ENCODE measurements around the gene AFTPH. TPM values are rescaled to one million over a fixed set of nuclear protein-coding genes. Genes with fewer than 3 reads are reported as not detected.
A peak's percentile ranks its signal among the peaks of the same experiment; 100 is the strongest.

The AFTPH gene
- total RNA-seq, 1 donor from 2014 or later = 58.0 TPM

GRCh38 chr2:64515086-64515485, 9.0 kb upstream of the AFTPH start:
- TF ChIP-seq CTCF (IDR thresholded peaks at IDR 0.05) = no peak
- H3K27ac ChIP-seq = no peak overlapping the region
- intact Hi-C loops (cut with DNase I) = no loop called here

GRCh38 chr2:64516651-64517510, 7.2 kb upstream of the AFTPH start:
- Histone ChIP-seq H3K36me3 (no peaks in the 10 kb centered on the region), H3K9me3 (no peaks in the 10 kb centered on the region), H3K4me3 (no peak overlapping the region), H3K4me1 (no peaks in the 10 kb centered on the region), H3K27me3 (no peaks in the 10 kb centered on the region), H3K27ac (no peak overlapping the region)
- TF ChIP-seq CTCF (IDR thresholded peaks at IDR 0.05) = no peak
- intact Hi-C loops (cut with DNase I) = no loop called here
- DNase-seq (ENCODE audit: low spot score in 2 of 2) = no peak

More at GRCh38 chr2:64515086-64515485, 9.0 kb upstream of the AFTPH start:
- H3K27me3 ChIP-seq = no peaks in the 10 kb centered on the region
- no peaks in the 10 kb centered on the region for H3K36me3 ChIP-seq
- H3K9me3 ChIP-seq = no peaks in the 10 kb centered on the region
- no peak overlapping the region for H3K4me3 ChIP-seq
- no peak for DNase-seq (ENCODE audit: low spot score in 2 of 2)
- H3K4me1 ChIP-seq = no peaks in the 10 kb centered on the region

GRCh38 chr2:64517511-64517884, 6.6 kb upstream of the AFTPH start:
- Histone ChIP-seq H3K4me3 (no peak overlapping the region), H3K36me3 (no peaks in the 10 kb centered on the region), H3K4me1 (no peaks in the 10 kb centered on the region), H3K9me3 (no peaks in the 10 kb centered on the region), H3K27me3 (no peaks in the 10 kb centered on the region), H3K27ac (no peak overlapping the region)
- DNase-seq (ENCODE audit: low spot score in 2 of 2) = no peak
- intact Hi-C loops (cut with DNase I) = no loop called here
- no peak for TF ChIP-seq CTCF (IDR thresholded peaks at IDR 0.05)

- DNase-seq (ENCODE audit: low spot score in 2 of 2) = peak in 1 of 2 donors; percentile 80
- peak overlapping the region in 1 of 2 donors; percentile 93 for H3K27ac ChIP-seq
- H3K4me1 ChIP-seq = peaks cover 0 to 2% of the 10 kb centered on the region in 2 donors
- H3K4me3 ChIP-seq = peak overlapping the region; percentile 64 to 99
- no peaks in the 10 kb centered on the region for H3K9me3 ChIP-seq
- H3K27me3 ChIP-seq = no peaks in the 10 kb centered on the region
- H3K36me3 ChIP-seq = no peaks in the 10 kb centered on the region
- peak; percentile 78 to 83 (median 81) for TF ChIP-seq CTCF (IDR thresholded peaks at IDR 0.05)
- intact Hi-C loops (cut with DNase I) = loop anchor here (5.0 kb wide), 4 partner anchors 129 to 344 kb away; partner anchors contain the start of gene SERTAD2
These were observed 1.2 kb upstream of the AFTPH start for GRCh38 chr2:64522843-64523428.

- no peaks in the 10 kb centered on the region for H3K9me3 ChIP-seq
- intact Hi-C loops (cut with DNase I) = loop anchor here (1.0 to 5.0 kb wide), 9 partner anchors 31 to 382 kb away; partner anchors contain the start of genes LGALSL and SERTAD2
- DNase-seq (ENCODE audit: low spot score in 2 of 2) = no peak
- no peaks in the 10 kb centered on the region for H3K36me3 ChIP-seq
- no peaks in the 10 kb centered on the region for H3K27me3 ChIP-seq
- peak overlapping the region; percentile 64 to 99 for H3K4me3 ChIP-seq
- H3K4me1 ChIP-seq = peaks cover 0 to 4% of the 10 kb centered on the region in 2 donors
- peak overlapping the region; percentile 93 to 98 for H3K27ac ChIP-seq
- TF ChIP-seq CTCF (IDR thresholded peaks at IDR 0.05) = no peak
These were observed 632 bp downstream of the AFTPH start for GRCh38 chr2:64524604-64525316.
